Endodermal cell (in vitro differentiated cells): ENCODE measurements around the gene TTC7B. TPM values are rescaled to one million over a fixed set of nuclear protein-coding genes. Genes with fewer than 3 reads are reported as not detected.

Source experiments
- DNase-seq: peaks from one replicate; pipeline ENCODE4 v3.0.0-alpha.2; 2017
- H3K27ac ChIP-seq: 2 replicates; pipeline ENCODE4 v1.5.1; 2013; ENCODE audit warnings: mild to moderate bottlenecking, low read depth, low read length, moderate library complexity
- H3K27me3 ChIP-seq: 2 replicates; pipeline ENCODE4 v1.6.1; 2013; ENCODE audit warnings: mild to moderate bottlenecking, low read length, moderate library complexity; ENCODE audit not compliant: insufficient read depth, control insufficient read depth, poor library complexity, severe bottlenecking
- H3K36me3 ChIP-seq: 2 replicates; pipeline ENCODE4 v1.7.0; 2013; ENCODE audit warnings: mild to moderate bottlenecking, low read length, moderate library complexity; ENCODE audit not compliant: control insufficient read depth, insufficient read depth
- H3K4me1 ChIP-seq: one replicate; pipeline ENCODE4 v1.7.0; 2013; ENCODE audit warnings: low read length; ENCODE audit not compliant: control insufficient read depth, insufficient read depth
- H3K4me3 ChIP-seq: 2 replicates; pipeline ENCODE4 v1.5.1; 2013; ENCODE audit warnings: mild to moderate bottlenecking, low read length, moderate library complexity
- H3K9ac ChIP-seq: 2 replicates; pipeline ENCODE4 v1.6.1; 2013; ENCODE audit warnings: mild to moderate bottlenecking, low read length, moderate library complexity; ENCODE audit not compliant: poor library complexity, severe bottlenecking; ENCODE audit errors: extremely low read depth
- H3K9me3 ChIP-seq: 2 replicates; pipeline ENCODE4 v1.6.1; 2013; ENCODE audit warnings: mild to moderate bottlenecking, low read length, moderate library complexity; ENCODE audit not compliant: control insufficient read depth
- H3K27ac Mint-ChIP-seq: 2 replicates; pipeline ENCODE4 v1.8.0; 2020; ENCODE audit warnings: mixed read lengths
- H3K27me3 Mint-ChIP-seq: 2 replicates; pipeline ENCODE4 v1.8.0; 2021; ENCODE audit warnings: mild to moderate bottlenecking, mixed read lengths; ENCODE audit not compliant: insufficient read depth
- H3K36me3 Mint-ChIP-seq: 2 replicates; pipeline ENCODE4 v1.8.0; 2020; ENCODE audit warnings: low read depth, mixed read lengths
- H3K4me1 Mint-ChIP-seq: 2 replicates; pipeline ENCODE4 v1.8.0; 2020; ENCODE audit warnings: mixed read lengths
- H3K4me3 Mint-ChIP-seq: 2 replicates; pipeline ENCODE4 v1.8.0; 2020; ENCODE audit warnings: mild to moderate bottlenecking, moderate library complexity, mixed read lengths
- H3K9me3 Mint-ChIP-seq: 2 replicates; pipeline ENCODE4 v1.8.0; 2020; ENCODE audit warnings: mild to moderate bottlenecking, mixed read lengths
- CTCF ChIP-seq: fragments of 200-600 bp; sonication (generic); conservative IDR thresholded peaks from 2 replicates; pipeline ENCODE4 v1.5.0; 2021; ENCODE audit warnings: antibody characterized with exemption, mild to moderate bottlenecking
- WGBS, 2 experiments: methylation state at CpG; one replicate each; pipeline versions ENCODE4 v1.1.5 to v1.1.7; 2013; ENCODE audit warnings: missing lambda C conversion rate in 2 of 2, mixed read lengths in 1 of 2; ENCODE audit not compliant: insufficient coverage in 1 of 2, insufficient read length in 1 of 2; 5-methylcytosine and 5-hydroxymethylcytosine counted together
- total RNA-seq, 2 donors: library from RNA; stranded (reverse); fragmentation: NEBNext Ultra II Directional in 1 of 2; extraction: Animal tissue kit (Norgen Biotek cat#: 25700) in 1 of 2; gene quantifications; 2 replicates in 1 of 2; 3 replicates in 1 of 2; pipeline ENCODE4 v1.2.1, GENCODE V29; 2021

TTC7B gene
- total RNA-seq, 2 donors from 2014 or later, result 51.3 to 62.6 TPM

- WGBS, 2 experiments, result 89% methylated on average over 17 to 23 of the region's 23 CpGs
- DNase-seq, result no peak
- Histone ChIP-seq H3K27me3 (no peaks in the 10 kb centered on the region), H3K9ac (no peak overlapping the region), H3K36me3 (no peaks in the 10 kb centered on the region), H3K27ac (no peak overlapping the region), H3K4me3 (no peak overlapping the region), H3K4me1 (no peaks in the 10 kb centered on the region), H3K9me3 (no peaks in the 10 kb centered on the region)
- no peak for TF ChIP-seq CTCF
- Mint-ChIP-seq H3K36me3 (peaks cover 9% of the 10 kb centered on the region), H3K27me3 (no peaks in the 10 kb centered on the region), H3K4me1 (peaks cover 3% of the 10 kb centered on the region), H3K4me3 (no peak overlapping the region), H3K27ac (no peak overlapping the region), H3K9me3 (no peaks in the 10 kb centered on the region)
Measured at GRCh38 chr14:90536511-90537191, 279.6 kb downstream of the TTC7B start.

- no peaks in the 10 kb centered on the region for H3K4me1 ChIP-seq
- no peak overlapping the region for H3K9ac ChIP-seq
- no peak overlapping the region for H3K4me3 Mint-ChIP-seq
- no peak for DNase-seq
- H3K4me1 Mint-ChIP-seq, result peaks cover 3% of the 10 kb centered on the region
- no peaks in the 10 kb centered on the region for H3K9me3 Mint-ChIP-seq
- H3K36me3 ChIP-seq, result no peaks in the 10 kb centered on the region
- no peak for TF ChIP-seq CTCF
- H3K9me3 ChIP-seq, result no peaks in the 10 kb centered on the region
- no peak overlapping the region for H3K27ac Mint-ChIP-seq
- WGBS, 2 experiments, result 93% methylated on average over 8 to 11 of the region's 11 CpGs
- no peak overlapping the region for H3K4me3 ChIP-seq
- no peaks in the 10 kb centered on the region for H3K27me3 ChIP-seq
- H3K27ac ChIP-seq, result no peak overlapping the region
- peaks cover 8% of the 10 kb centered on the region for H3K36me3 Mint-ChIP-seq
- H3K27me3 Mint-ChIP-seq, result no peaks in the 10 kb centered on the region
Measured at GRCh38 chr14:90536092-90536491, 280.1 kb downstream of the TTC7B start.

GRCh38 chr14:90535556-90536090 is 280.6 kb downstream of the TTC7B start:
- Histone ChIP-seq H3K27me3 (no peaks in the 10 kb centered on the region), H3K27ac (no peak overlapping the region), H3K9ac (no peak overlapping the region), H3K4me1 (no peaks in the 10 kb centered on the region), H3K4me3 (no peak overlapping the region), H3K36me3 (no peaks in the 10 kb centered on the region), H3K9me3 (no peaks in the 10 kb centered on the region)
- 86 to 90% methylated on average over 12 to 14 of the region's 14 CpGs for WGBS, 2 experiments
- no peak for DNase-seq
- Mint-ChIP-seq H3K4me3 (no peak overlapping the region), H3K4me1 (peaks cover 3% of the 10 kb centered on the region), H3K36me3 (peaks cover 4% of the 10 kb centered on the region), H3K27me3 (no peaks in the 10 kb centered on the region), H3K27ac (no peak overlapping the region), H3K9me3 (no peaks in the 10 kb centered on the region)
- no peak for TF ChIP-seq CTCF
